HG02763 (cell line): Measurements from ENCODE around the gene SLC26A2.

Source experiments
- ATAC-seq: cut with Tn5 transposase; IDR thresholded peaks from one replicate; pipeline ENCODE4 v1.9.1; 2021; ENCODE audit warnings: mild to moderate bottlenecking, moderate library complexity; ENCODE audit not compliant: unreplicated experiment

Gene SLC26A2

DNA sequence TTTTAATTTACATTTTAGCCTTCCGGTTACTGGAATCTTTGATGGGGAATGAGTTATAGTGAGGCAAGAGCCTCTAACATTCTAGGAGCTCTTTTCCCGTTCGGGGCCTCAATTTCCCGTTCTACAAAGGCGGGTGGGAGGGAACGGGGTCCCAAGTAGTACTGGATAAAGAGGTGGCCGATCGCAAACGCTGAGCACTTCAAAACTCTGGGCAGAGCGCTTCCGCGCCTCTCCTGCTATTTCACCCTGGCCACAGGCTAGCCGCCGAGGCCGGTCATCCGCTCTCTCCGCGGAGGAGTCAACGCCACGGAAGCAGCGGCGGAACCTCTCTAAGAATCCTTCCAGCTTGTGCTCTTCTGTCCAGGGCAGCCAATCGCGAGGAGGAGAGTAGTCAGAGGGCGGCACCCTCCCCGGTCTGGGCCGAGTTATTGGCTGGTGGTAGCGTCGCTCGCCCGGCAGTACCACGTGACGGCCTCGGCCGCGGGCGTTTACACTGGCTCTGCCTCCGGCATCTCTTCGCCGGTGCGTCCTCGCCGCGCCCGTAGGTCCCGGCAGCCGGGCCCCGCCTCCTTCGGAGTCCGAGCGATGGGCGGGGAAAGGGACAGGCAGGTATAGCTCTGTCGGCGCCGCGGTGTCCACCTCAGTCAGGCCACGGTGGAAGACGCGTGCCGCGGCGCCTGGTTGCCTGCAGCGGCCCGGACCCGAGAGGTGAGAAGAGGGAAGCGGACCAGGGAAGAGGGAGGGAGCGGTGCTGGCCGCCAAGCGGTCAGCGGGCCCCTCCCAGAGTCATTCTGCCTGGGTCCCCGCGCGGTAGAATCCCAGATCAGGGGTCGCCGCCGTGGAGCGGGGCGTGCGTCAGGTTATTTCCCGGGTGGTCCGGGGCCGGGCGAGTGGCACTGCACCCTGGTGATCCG lies at the start of gene SLC26A2:
TSS of gene SLC26A2 (plus strand) at position 487 of the 914 bp plus-strand sequence. CDS start 16,895 bp downstream, outside the sequence.
- ATAC-seq, result peak; percentile 99

DNA sequence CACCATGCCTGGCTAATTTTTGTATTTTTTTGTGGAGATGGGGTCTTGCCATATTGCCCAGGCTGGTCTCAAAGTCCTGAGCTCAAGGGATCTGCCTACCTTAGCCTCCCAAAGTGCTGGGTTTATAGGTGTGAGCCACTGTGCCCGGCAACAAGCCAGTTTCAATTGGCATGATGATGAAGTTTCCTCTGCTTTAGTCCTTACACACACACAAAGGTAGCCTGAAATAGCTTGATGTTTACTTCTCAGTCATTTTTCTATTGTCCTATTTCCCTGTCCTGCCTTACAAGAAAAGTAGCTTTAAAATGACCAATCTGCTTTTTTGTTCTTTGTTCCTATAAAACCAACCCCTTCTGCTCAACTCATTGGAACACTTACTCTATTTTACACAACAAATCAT lies 49.5 kb upstream of the SLC26A2 start:
- ATAC-seq, result no peak

DNA sequence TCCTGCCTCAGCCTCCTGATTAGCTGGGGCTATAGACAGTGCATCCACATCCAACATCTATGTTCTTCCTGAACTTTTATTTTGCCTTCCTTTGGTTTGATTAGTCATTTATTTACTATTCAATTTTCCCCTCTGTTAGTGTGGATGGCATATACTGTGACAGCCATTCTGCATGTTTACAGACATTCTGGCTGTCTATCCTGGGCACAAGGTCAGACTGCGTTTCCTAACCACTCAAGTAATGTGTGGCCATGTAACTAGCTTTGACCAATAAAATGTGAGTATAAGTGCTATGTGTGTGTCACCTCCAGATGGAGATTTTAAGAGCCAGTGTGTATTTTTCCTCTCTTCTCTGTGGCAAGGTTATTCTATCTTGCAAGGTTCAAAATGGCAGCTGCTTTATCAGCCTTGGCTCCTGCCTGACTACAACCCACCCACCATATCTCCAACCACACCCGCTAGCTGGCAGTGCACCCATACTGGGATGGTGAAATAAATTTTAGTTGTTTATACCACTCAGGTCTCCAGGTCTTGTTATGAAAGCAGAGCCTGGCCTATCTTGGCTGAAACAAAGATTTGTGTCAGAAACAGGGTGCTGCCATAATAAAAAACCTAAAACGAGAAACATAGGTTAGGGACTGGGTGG lies 48.2 kb upstream of the SLC26A2 start:
- ATAC-seq, result no peak

DNA sequence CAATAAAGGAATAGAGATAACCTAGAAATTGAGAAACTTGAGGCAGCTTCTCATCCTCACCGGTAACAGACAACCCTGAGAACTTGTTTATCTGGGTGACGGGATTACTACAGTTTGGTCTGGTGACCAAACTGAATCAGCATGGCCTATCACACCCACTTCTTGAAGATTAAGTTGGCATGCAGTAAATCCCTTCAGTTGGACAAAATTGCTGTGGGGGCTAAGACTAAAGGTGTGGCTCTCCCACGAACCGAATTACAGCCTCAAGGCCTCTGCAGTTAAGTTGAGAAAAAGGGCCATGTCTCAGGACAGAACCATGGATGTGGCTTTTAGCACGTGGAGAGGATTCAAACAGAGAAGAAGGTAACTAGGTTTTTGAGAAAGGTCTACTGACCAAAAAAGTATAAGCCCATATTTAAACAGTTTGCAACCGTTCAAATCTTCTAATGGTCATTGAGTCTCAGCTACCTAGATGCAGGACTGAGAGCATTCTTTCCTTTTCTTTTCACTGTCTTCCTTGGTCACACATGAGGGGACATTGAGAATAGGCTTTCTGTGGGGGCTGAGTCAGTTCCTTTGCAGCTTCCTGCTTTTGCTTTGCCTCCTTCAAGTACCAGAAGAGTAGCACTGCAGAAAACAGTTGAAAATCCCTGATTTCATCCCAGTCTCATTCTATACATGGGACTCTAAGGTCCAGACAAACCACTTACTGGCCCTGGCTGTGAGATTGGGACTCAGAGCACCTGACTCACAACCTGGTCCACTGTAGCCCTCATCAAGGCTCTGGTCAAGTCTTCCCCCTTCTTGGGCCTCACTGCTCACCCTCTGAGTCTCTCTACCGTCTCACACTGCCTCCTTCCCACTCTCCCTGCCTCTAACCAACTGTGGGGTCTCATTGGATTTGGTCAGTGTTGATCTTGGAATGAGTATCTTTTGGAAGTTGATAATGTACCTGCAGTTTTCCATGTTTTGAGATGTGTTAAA lies 46.8 kb upstream of the SLC26A2 start:
- ATAC-seq, result no peak

GRCh38 chr5:149915392-149916260 lies 44.9 kb upstream of the SLC26A2 start:
- no peak for ATAC-seq

- ATAC-seq, result no peak
Measured at GRCh38 chr5:149916334-149917072, 44.1 kb upstream of the SLC26A2 start.

GRCh38 chr5:149917073-149917676 lies 43.4 kb upstream of the SLC26A2 start:
- no peak for ATAC-seq

DNA sequence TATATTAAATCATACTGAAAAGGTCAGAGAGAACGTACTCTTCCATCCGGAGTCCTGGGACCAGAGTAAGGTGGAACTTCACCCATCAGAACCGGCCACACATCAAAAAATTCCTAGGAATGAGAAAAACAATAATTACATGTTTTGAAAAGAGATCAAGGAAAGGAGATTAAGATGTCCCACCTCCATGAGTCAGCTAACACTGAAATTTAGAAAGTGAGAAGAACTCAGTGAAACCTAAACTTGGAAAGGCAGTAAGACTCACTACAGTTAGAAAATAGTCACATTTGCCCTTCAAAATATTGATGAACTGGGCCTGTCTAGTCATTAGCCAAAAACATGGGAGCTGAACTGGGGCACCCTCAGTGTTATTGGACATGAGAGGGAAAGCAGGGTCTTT lies 39.0 kb upstream of the SLC26A2 start:
- ATAC-seq, result no peak

GRCh38 chr5:149922950-149923349 lies 37.6 kb upstream of the SLC26A2 start:
- ATAC-seq, result no peak

GRCh38 chr5:149924486-149924885 lies 36.1 kb upstream of the SLC26A2 start:
- ATAC-seq, result no peak

DNA sequence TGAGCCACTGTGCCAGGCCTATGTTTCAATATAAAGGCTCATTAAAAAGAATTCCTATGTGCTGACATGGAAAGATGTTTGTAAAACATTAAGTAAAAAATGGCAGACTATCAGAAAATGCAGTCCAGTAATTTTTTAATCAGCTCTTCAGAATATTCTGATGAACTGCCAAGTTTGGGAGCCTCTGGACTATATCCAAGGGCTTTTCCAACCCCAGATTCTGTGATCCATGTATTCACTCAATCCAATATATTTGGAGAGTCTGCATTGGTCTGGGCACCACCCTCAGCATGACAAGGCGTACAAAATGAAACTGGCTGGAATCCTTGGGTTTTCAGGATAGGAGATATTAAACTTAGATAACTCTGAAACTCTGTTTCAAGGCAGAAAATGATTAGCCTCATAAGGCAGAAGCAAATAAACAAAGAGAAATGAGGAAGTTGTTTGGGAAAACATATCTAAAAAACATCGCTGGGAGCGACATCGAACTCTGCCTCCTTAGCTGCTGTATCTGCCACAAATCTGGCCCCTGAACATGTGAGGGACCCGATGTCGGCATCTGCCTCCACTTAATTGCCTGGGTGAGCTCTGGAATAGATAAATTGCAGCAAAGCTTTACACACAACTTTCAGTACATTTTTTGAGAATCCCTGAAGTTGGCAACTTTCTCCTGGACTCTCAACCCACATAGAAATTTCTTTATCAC lies 30.4 kb upstream of the SLC26A2 start:
- ATAC-seq, result no peak

DNA sequence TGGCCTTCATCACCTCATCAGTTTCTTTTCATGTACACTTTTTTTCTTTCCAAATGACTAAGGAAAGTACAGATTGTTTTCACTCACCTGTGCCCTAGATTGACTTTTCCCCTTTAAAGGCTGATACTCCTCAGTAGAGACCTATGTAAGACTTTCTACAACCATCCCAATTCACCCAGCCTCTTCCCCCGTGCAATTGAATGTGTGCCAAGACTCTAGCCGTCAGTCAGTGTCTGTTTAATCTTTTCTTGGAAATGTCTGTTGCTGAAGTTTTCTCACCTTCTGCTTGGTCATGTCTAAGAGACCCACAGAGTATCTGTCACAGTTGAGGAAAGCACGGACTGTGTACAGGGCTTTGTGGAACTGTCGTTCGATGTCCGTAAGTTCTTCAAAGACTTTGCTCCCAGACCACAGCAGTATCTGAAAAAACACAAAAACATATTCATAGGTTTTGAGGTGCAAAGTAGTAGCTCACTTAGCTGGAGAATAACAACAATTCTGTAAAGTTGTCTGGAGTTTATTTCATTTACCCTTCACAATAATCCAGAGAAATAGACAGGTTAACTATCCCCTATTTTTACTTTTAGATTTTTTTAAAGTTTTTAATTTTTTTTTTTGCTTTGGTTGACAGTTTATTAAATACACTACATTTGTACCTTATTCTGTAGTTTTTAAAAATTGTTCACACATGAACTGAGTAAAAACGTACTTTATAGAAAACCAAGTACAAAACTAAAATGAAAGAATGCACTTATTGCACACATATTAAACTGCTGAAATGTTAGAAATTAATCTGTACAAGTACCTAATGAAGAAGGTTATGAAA lies 29.6 kb upstream of the SLC26A2 start:
- ATAC-seq, result no peak

- no peak for ATAC-seq
Measured at GRCh38 chr5:149931992-149932436, 28.5 kb upstream of the SLC26A2 start.

- no peak for ATAC-seq
Measured at GRCh38 chr5:149932445-149933350, 27.9 kb upstream of the SLC26A2 start.

DNA sequence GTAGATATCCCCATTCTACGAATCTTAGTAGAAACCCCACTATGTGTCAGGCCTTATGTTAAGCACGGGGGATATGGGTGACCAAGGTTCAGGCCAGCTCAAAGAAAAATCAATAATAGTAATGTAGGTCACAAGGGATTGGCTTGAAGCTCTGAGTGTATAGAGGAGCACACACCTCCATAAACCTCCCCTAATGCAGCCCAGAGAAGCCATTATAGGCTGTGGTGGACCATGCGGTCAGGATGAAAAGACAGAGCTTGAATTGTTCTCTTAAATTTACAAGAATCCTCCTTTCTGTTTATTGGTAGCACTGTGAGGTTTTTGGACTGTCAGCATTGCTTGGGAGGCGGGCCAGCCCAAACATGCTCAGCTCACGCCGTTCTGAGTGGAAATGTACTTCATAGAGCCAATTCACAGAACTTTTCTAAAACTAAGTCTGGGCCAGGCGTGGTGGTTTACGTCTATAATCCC lies 25.1 kb upstream of the SLC26A2 start:
- ATAC-seq, result no peak

DNA sequence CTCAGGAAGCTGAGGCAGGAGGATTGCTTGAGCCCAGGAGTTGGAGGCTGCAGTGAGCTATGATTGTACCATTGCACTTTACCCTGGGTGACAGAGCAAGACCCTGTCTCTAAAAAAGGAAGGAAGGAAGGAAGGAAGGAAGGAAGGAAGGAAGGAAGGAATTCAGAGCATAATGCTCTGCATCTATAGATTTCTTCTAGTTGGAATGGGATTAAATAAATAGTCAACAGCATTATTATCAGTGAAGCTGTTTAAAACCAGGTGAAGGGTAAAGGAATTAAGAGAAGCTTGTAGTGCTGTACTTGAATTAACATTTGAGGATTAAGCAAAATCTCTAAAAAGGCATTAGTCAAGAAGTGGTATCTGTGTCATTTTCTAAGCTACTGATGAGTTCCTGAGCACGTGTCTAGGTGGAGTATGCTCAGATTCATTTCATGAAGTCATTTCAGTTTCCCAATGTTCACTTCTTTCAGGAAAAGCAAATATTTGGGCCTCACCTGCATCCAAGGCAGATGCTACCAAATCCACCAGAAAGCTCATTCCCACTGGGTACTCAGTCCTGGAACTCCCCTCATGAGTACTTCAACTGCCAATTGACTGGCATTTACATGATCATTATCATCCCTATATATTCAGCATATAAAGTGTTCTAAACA lies 24.4 kb upstream of the SLC26A2 start:
- ATAC-seq, result no peak
